Measurements from ENCODE around the gene SEC24D. TPM values are rescaled to one million over a fixed set of nuclear protein-coding genes. Genes with fewer than 3 reads are reported as not detected.

SEC24D gene
- polyA plus RNA-seq, 1 experiment = 80.3 TPM

GRCh38 chr4:118752551-118752950 lies 83.4 kb downstream of the SEC24D start:
- Histone ChIP-seq H3K4me3 (ENCODE audit: low read depth, low read length) (no peak overlapping the region), H3K36me3 (ENCODE audit: control insufficient read depth, insufficient read depth, low read length) (peaks cover 1% of the 10 kb centered on the region; the same call in 1 of the 2 replicates), H3K27me3 (ENCODE audit: control insufficient read depth, insufficient read depth, low read length) (no peaks in the 10 kb centered on the region)
- TF ChIP-seq CTCF (IDR thresholded peaks at IDR 0.05; ENCODE audit: insufficient read depth, low read depth, low read length) = no peak
- ChIA-PET CTCF (interaction anchor here (0.6 to 4.3 kb wide), 3 partner anchors 18 to 165 kb away, joined by 3 to 15 read pairs (median 4); no protein-coding TSS in a partner anchor), POLR2A (no interaction called here)
- no peak for DNase-seq (ENCODE audit: low read depth)

GRCh38 chr4:118751629-118752323 lies 84.2 kb downstream of the SEC24D start:
- Histone ChIP-seq H3K4me3 (ENCODE audit: low read depth, low read length) (no peak overlapping the region), H3K36me3 (ENCODE audit: control insufficient read depth, insufficient read depth, low read length) (peaks cover 2% of the 10 kb centered on the region), H3K27me3 (ENCODE audit: control insufficient read depth, insufficient read depth, low read length) (no peaks in the 10 kb centered on the region)
- POLR2A ChIA-PET = interaction anchor here (0.6 kb wide), 1 partner anchor 83 kb away, joined by 3 read pairs; no protein-coding TSS in a partner anchor
- CTCF ChIA-PET = interaction anchor here (1.2 to 4.3 kb wide), 2 partner anchors 19 to 139 kb away, joined by 4 to 15 read pairs; no protein-coding TSS in a partner anchor
- peak; percentile 58 for DNase-seq (ENCODE audit: low read depth)
- TF ChIP-seq CTCF (IDR thresholded peaks at IDR 0.05; ENCODE audit: insufficient read depth, low read depth, low read length) = no peak

- ChIA-PET POLR2A (no interaction called here), CTCF (interaction anchor here (1.0 kb wide), 1 partner anchor 220 kb away, joined by 3 read pairs; no protein-coding TSS in a partner anchor)
- Histone ChIP-seq H3K27me3 (ENCODE audit: control insufficient read depth, insufficient read depth, low read length) (no peaks in the 10 kb centered on the region), H3K36me3 (ENCODE audit: control insufficient read depth, insufficient read depth, low read length) (peaks cover 5% of the 10 kb centered on the region), H3K4me3 (ENCODE audit: low read depth, low read length) (no peak overlapping the region)
- no peak for DNase-seq (ENCODE audit: low read depth)
- no peak for TF ChIP-seq CTCF (IDR thresholded peaks at IDR 0.05; ENCODE audit: insufficient read depth, low read depth, low read length)
Observed at GRCh38 chr4:118749347-118749988, 86.5 kb downstream of the SEC24D start.

- Histone ChIP-seq H3K4me3 (ENCODE audit: low read depth, low read length) (no peak overlapping the region), H3K36me3 (ENCODE audit: control insufficient read depth, insufficient read depth, low read length) (peaks cover 9% of the 10 kb centered on the region), H3K27me3 (ENCODE audit: control insufficient read depth, insufficient read depth, low read length) (no peaks in the 10 kb centered on the region)
- TF ChIP-seq CTCF (IDR thresholded peaks at IDR 0.05; ENCODE audit: insufficient read depth, low read depth, low read length) = no peak
- DNase-seq (ENCODE audit: low read depth) = no peak
- ChIA-PET POLR2A (interaction anchor here (0.6 kb wide), 1 partner anchor 239 kb away, joined by 4 read pairs; no protein-coding TSS in a partner anchor), CTCF (interaction anchor here (1.0 to 1.1 kb wide), 2 partner anchors 28 to 66 kb away, joined by 3 to 4 read pairs; no protein-coding TSS in a partner anchor)
Observed at GRCh38 chr4:118746251-118746919, 89.5 kb downstream of the SEC24D start.

Measured in BJ (cell line).